HCT116 (cell line): ENCODE measurements around the gene CDK19. TPM values are rescaled to one million over a fixed set of nuclear protein-coding genes. Genes with fewer than 3 reads are reported as not detected.
A peak's percentile ranks its signal among the peaks of the same experiment; 100 is the strongest.

Experiments
- ATAC-seq: fragments of 200-7000 bp; cut with Tn5 transposase; 2 replicates; pipeline ENCODE4 v1.9.1; 2020; ENCODE audit warnings: mild to moderate bottlenecking, moderate library complexity
- BruUV-seq: library from RNA; stranded (reverse); fragments of 400-500 nt; replicated peaks from 2 replicates; lab custom pipeline; 2021; lab: Mats Ljungman, UMichigan
- CTCF ChIA-PET: fragments of 300-600 bp; sonication (Branson Sonifier 250); formaldehyde crosslinking; loops from one replicate; lab custom pipeline; 2021; ENCODE audit warnings: antibody characterized with exemption; lab: Charles Lee
- POLR2A ChIA-PET: fragments of 300-600, 350-600 bp; sonication (Branson Sonifier 250); formaldehyde crosslinking; loops from one replicate; lab custom pipeline; 2021; ENCODE audit warnings: antibody characterized with exemption; lab: Charles Lee
- RAD21 ChIA-PET, 2 experiments: fragments of 300-600 bp; sonication (Branson Sonifier 250); formaldehyde crosslinking; loops; one replicate each; lab custom pipeline; 2023; ENCODE audit warnings: low total read pairs in 2 of 2; ENCODE audit not compliant: uncharacterized antibody in 2 of 2, unreplicated experiment in 2 of 2, low non-redundant PET in 1 of 2; lab: Charles Lee
- DNase-seq: peaks from one replicate; pipeline ENCODE4 v3.0.0-alpha.2; 2010; ENCODE audit warnings: low read depth, low spot score
- H2AFZ ChIP-seq: fragments of 200-600 bp; shearing (Covaris generic), sonication (generic); 2 replicates; pipeline ENCODE4 v1.6.1; 2017; ENCODE audit warnings: low read depth, mixed run types, mixed read lengths, antibody characterized with exemption, low read length; ENCODE audit not compliant: poor library complexity, severe bottlenecking
- H3K27ac ChIP-seq: 2 replicates; pipeline ENCODE4 v1.5.1; 2012; ENCODE audit warnings: low read depth, low read length
- H3K27me3 ChIP-seq: fragments of 200-600 bp; sonication (generic); 2 replicates; pipeline ENCODE4 v1.6.1; 2016; ENCODE audit warnings: mixed run types, low read length, mixed read lengths; ENCODE audit not compliant: insufficient read depth
- H3K36me3 ChIP-seq, 2 experiments: fragments of 200-500 bp in 1 of 2; fragments of 200-600 bp in 1 of 2; sonication (Bioruptor generic) in 1 of 2; sonication (generic) in 1 of 2; 2 replicates each; pipeline versions ENCODE4 v1.5.1 to v1.6.1; 2014 to 2016; ENCODE audit warnings: low read length in 2 of 2, inconsistent platforms in 1 of 2, mixed read lengths in 1 of 2, mixed run types in 1 of 2; ENCODE audit not compliant: insufficient read depth in 2 of 2, control insufficient read depth in 1 of 2
- H3K4me1 ChIP-seq, 2 experiments: fragments of 200-600 bp in 1 of 2; sonication (generic) in 1 of 2; 2 replicates each; pipeline versions ENCODE4 v1.5.1 to v1.6.1; 2012 to 2017; ENCODE audit warnings: low read length in 2 of 2, inconsistent platforms in 1 of 2, mild to moderate bottlenecking in 1 of 2, mixed read lengths in 1 of 2, mixed run types in 1 of 2, moderate library complexity in 1 of 2; ENCODE audit not compliant: insufficient read depth in 2 of 2, control insufficient read depth in 1 of 2
- H3K4me2 ChIP-seq: fragments of 200-600 bp; sonication (generic); 2 replicates; pipeline ENCODE4 v1.6.1; 2017; ENCODE audit warnings: mixed run types, low read length, mixed read lengths
- H3K4me3 ChIP-seq, 2 experiments: fragments of 200-600 bp in 1 of 2; sonication (generic) in 1 of 2; replicated peaks in 1 of 2; 2 replicates each; pipeline ENCODE4 v1.5.1; 2011 to 2016; ENCODE audit warnings: low read length in 2 of 2, control low read depth in 1 of 2, low read depth in 1 of 2, mild to moderate bottlenecking in 1 of 2, mixed read lengths in 1 of 2, mixed run types in 1 of 2
- H3K79me2 ChIP-seq: fragments of 200-600 bp; sonication (generic); 2 replicates; pipeline ENCODE4 v1.6.1; 2017; ENCODE audit warnings: mild to moderate bottlenecking, mixed run types, low read length, moderate library complexity, mixed read lengths; ENCODE audit not compliant: insufficient read depth
- H3K9ac ChIP-seq: fragments of 200-600 bp; sonication (generic); 2 replicates; pipeline ENCODE4 v1.6.1; 2016; ENCODE audit warnings: low read length, mixed read lengths
- H3K9me2 ChIP-seq: fragments of 200-600 bp; sonication (generic), shearing (Covaris generic); 2 replicates; pipeline ENCODE4 v1.6.1; 2017; ENCODE audit warnings: mixed run types, mild to moderate bottlenecking, moderate library complexity; ENCODE audit not compliant: insufficient read depth
- H3K9me3 ChIP-seq, 2 experiments: fragments of 200-500 bp in 1 of 2; fragments of 200-600 bp in 1 of 2; sonication (Bioruptor generic) in 1 of 2; sonication (generic) in 1 of 2; 2 replicates each; pipeline ENCODE4 v1.6.1; 2014 to 2017; ENCODE audit warnings: low read length in 2 of 2, mixed read lengths in 2 of 2, inconsistent platforms in 1 of 2, low read depth in 1 of 2, mild to moderate bottlenecking in 1 of 2, mixed run types in 1 of 2, moderate library complexity in 1 of 2; ENCODE audit not compliant: control insufficient read depth in 1 of 2, insufficient read depth in 1 of 2
- H4K20me1 ChIP-seq: fragments of 200-600 bp; sonication (generic), shearing (Covaris generic); 2 replicates; pipeline ENCODE4 v1.6.1; 2017; ENCODE audit warnings: mixed run types, mild to moderate bottlenecking, moderate library complexity; ENCODE audit not compliant: insufficient read depth
- CEBPB ChIP-seq: IDR thresholded peaks from 2 replicates; pipeline ENCODE4 v1.6.1; 2012; ENCODE audit warnings: low read depth
- JUND ChIP-seq: IDR thresholded peaks from 2 replicates; pipeline ENCODE4 v1.6.1; 2012
- RAD21 ChIP-seq: IDR thresholded peaks from 2 replicates; pipeline ENCODE4 v1.6.1; 2012; ENCODE audit warnings: low read depth, mild to moderate bottlenecking
- YY1 ChIP-seq: IDR thresholded peaks from 2 replicates; pipeline ENCODE4 v1.6.1; 2011; ENCODE audit warnings: low read length, low read depth, moderate library complexity, mild to moderate bottlenecking; ENCODE audit not compliant: insufficient replicate concordance; ENCODE audit errors: extremely low read depth
- intact Hi-C: fragments of 100-400 bp; cut with micrococcal nuclease; formaldehyde crosslinking; loops from 2 replicates; pipeline ENCODE4 v1.10.0; 2022
- total RNA-seq: library from RNA; stranded (reverse); gene quantifications from one replicate; pipeline ENCODE4 v1.2.1, GENCODE V29; 2021; ENCODE audit not compliant: unreplicated experiment

Gene CDK19
- total RNA-seq, 1 experiment from 2014 or later, result 20.0 TPM

- H3K36me3 ChIP-seq, result no peaks in the 10 kb centered on the region
- H4K20me1 ChIP-seq, result no peaks in the 10 kb centered on the region
- no peak for DNase-seq
- no peaks in the 10 kb centered on the region for H3K9me3 ChIP-seq
- H3K4me2 ChIP-seq, result peak overlapping the region; percentile 35; the same call in 1 of the 2 replicates
- H3K9me2 ChIP-seq, result no peaks in the 10 kb centered on the region
- no peaks in the 10 kb centered on the region for H3K79me2 ChIP-seq
- H3K4me1 ChIP-seq, result peaks cover 7 to 11% of the 10 kb centered on the region in 2 experiments
- H3K27ac ChIP-seq, result no peak overlapping the region
- no peaks in the 10 kb centered on the region for H3K27me3 ChIP-seq
- POLR2A ChIA-PET, result interaction anchor here (0.6 to 1.4 kb wide), 2 partner anchors 200 to 214 kb away, joined by 3 to 4 read pairs; no protein-coding TSS in a partner anchor
- H2AFZ ChIP-seq, result no peak overlapping the region
- no peak for ATAC-seq
- TF ChIP-seq JUND (0 out of 2 replicates have a peak, but pooled peaks have one; percentile 9), RAD21 (no peak)
- BruUV-seq, result no TSS peak
- CTCF ChIA-PET, result interaction anchor here (0.9 kb wide), 1 partner anchor 10 kb away, joined by 4 read pairs; no protein-coding TSS in a partner anchor
- RAD21 ChIA-PET, result no interaction called here
- intact Hi-C loops, result no loop called here
- H3K9ac ChIP-seq, result no peak overlapping the region
- no peak overlapping the region for H3K4me3 ChIP-seq
These were observed 152.6 kb downstream of the CDK19 start for GRCh38 chr6:110662490-110663211.

GRCh38 chr6:110661414-110661813 lies 153.9 kb downstream of the CDK19 start:
- Histone ChIP-seq H3K9me3 (no peaks in the 10 kb centered on the region), H3K4me1 (peaks cover 7 to 11% of the 10 kb centered on the region in 2 experiments), H3K4me2 (no peak overlapping the region), H4K20me1 (no peaks in the 10 kb centered on the region), H3K27ac (no peak overlapping the region)
- CTCF ChIA-PET, result no interaction called here
- no peak for ATAC-seq
- TF ChIP-seq YY1 (no peak), CEBPB (0 out of 2 replicates have a peak, but pooled peaks have one; percentile 38)
- TF ChIP-seq, all 23 proteins: peak for 1
- no peaks in the 10 kb centered on the region for H3K36me3 ChIP-seq
- H3K27me3 ChIP-seq, result no peaks in the 10 kb centered on the region
- RAD21 ChIA-PET, result no interaction called here
- H3K9ac ChIP-seq, result no peak overlapping the region
- POLR2A ChIA-PET, result no interaction called here
- H3K79me2 ChIP-seq, result no peaks in the 10 kb centered on the region
- no TSS peak for BruUV-seq
- no peaks in the 10 kb centered on the region for H3K9me2 ChIP-seq
- H2AFZ ChIP-seq, result no peak overlapping the region
- intact Hi-C loops, result no loop called here
- no peak for DNase-seq
- H3K4me3 ChIP-seq, result no peak overlapping the region
